Peyer's patch (tissue), 4 donors: Measurements from ENCODE around the gene IPO11.

Source experiments
- CTCF ChIP-seq, 6 experiments: fragments of 450-650 bp in 4 of 6; fragments of 200-600 bp in 2 of 6; sonication (generic) in 1 of 6; IDR thresholded peaks; one replicate each; pipeline ENCODE4 v1.5.1; 2017 to 2019; ENCODE audit warnings: antibody characterized with exemption in 6 of 6, mild to moderate bottlenecking in 3 of 6, moderate library complexity in 1 of 6
- POLR2A ChIP-seq, 2 donors: fragments of 450-650 bp; IDR thresholded peaks; one replicate each; pipeline ENCODE4 v1.5.1; 2017; ENCODE audit warnings: antibody characterized with exemption in 2 of 2, mild to moderate bottlenecking in 2 of 2, moderate library complexity in 2 of 2

GRCh38 chr5:62371409-62371808 lies 41.2 kb upstream of the IPO11 start:
- TF ChIP-seq CTCF (IDR thresholded peaks at IDR 0.05) (no peak), POLR2A (IDR thresholded peaks at IDR 0.05) (no peak)
